Activated naive CD4-positive, alpha-beta T cell treated with anti-CD3 and anti-CD28 coated beads, Interleukin-2, amount 10 ng/mL, durations not matched to agents 7 days and 5 days (primary cell): ENCODE results near the gene KRTAP10-9.
"Not testable (repeated sequence)": the region's sequence is repeated elsewhere in the genome, so short reads cannot be mapped to it uniquely, and the experiment has no call there.

Experiments
- CTCF ChIA-PET: fragments of 350-600 bp; sonication (Branson Sonifier 250); formaldehyde crosslinking; loops from one replicate; lab custom pipeline; 2021; ENCODE audit warnings: antibody characterized with exemption; lab: Charles Lee
- DNase-seq: peaks from one replicate; pipeline ENCODE4 v3.0.0-alpha.2; 2020
- H3K27ac Mint-ChIP-seq: one replicate; pipeline ENCODE4 v1.8.0; 2021; ENCODE audit warnings: mild to moderate bottlenecking, moderate library complexity, mixed read lengths
- H3K27me3 Mint-ChIP-seq: one replicate; pipeline ENCODE4 v1.8.0; 2021; ENCODE audit warnings: mild to moderate bottlenecking, mixed read lengths
- H3K36me3 Mint-ChIP-seq: one replicate; pipeline ENCODE4 v1.8.0; 2021; ENCODE audit warnings: mixed read lengths
- H3K4me1 Mint-ChIP-seq: one replicate; pipeline ENCODE4 v1.8.0; 2021; ENCODE audit warnings: mixed read lengths
- H3K4me3 Mint-ChIP-seq: one replicate; pipeline ENCODE4 v1.8.0; 2021; ENCODE audit warnings: mild to moderate bottlenecking, moderate library complexity, mixed read lengths
- H3K9me3 Mint-ChIP-seq: one replicate; pipeline ENCODE4 v1.8.0; 2021; ENCODE audit warnings: mixed read lengths

KRTAP10-9 gene

DNA sequence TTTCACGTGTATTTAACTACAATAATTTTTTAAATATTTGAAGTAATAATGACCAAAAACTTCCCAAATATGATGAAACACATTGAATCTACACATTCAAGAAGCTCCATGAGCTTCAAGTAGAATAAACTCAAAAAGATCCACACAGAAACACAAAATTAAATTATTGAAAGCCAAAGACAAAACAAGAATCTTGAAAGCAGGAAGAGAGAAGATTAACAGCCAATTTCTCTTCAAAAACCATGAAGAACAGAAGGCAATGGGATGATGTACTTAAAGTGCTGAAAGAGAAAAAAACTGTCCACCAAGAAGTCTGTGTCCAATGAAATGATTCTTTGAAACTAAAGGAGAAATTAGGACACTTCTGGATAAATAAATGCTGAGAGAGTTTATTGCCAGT, 5.2 kb downstream of the KRTAP10-9 start:
- Mint-ChIP-seq H3K9me3 (peaks cover 35% of the 10 kb centered on the region), H3K4me1 (peaks cover 12% of the 10 kb centered on the region), H3K4me3 (no peak overlapping the region), H3K27ac (no peak overlapping the region), H3K27me3 (peaks cover 31% of the 10 kb centered on the region), H3K36me3 (peaks cover 15% of the 10 kb centered on the region)
- CTCF ChIA-PET = no interaction called here
- no peak for DNase-seq

- Mint-ChIP-seq H3K27ac (no peak overlapping the region), H3K36me3 (peaks cover 4% of the 10 kb centered on the region), H3K27me3 (peaks cover 44% of the 10 kb centered on the region), H3K4me3 (no peak overlapping the region), H3K9me3 (peaks cover 31% of the 10 kb centered on the region), H3K4me1 (no peaks in the 10 kb centered on the region)
- CTCF ChIA-PET = no interaction called here
- no peak for DNase-seq
These were observed 9.5 kb downstream of the KRTAP10-9 start for GRCh38 chr21:44636209-44637017.

- no peak for DNase-seq
- H3K27ac Mint-ChIP-seq = no peak within 1 kb of the TSS
- H3K36me3 Mint-ChIP-seq = peaks cover 3% of the 10 kb centered on the region
- peaks cover 44% of the 10 kb centered on the region for H3K27me3 Mint-ChIP-seq
- no peak within 1 kb of the TSS for H3K4me3 Mint-ChIP-seq
- CTCF ChIA-PET = no interaction called here
- no peaks in the 10 kb centered on the region for H3K4me1 Mint-ChIP-seq
- peaks cover 28% of the 10 kb centered on the region for H3K9me3 Mint-ChIP-seq
These were observed 10.3 kb downstream of the KRTAP10-9 start, which contains the start of gene KRTAP10-10 for GRCh38 chr21:44637018-44637850. KRTAP10-10 (plus strand) TSS chr21:44637356; CDS start chr21:44637418, 62 bp downstream.

- H3K36me3 Mint-ChIP-seq, H3K4me1 Mint-ChIP-seq, DNase-seq, H3K4me3 Mint-ChIP-seq, CTCF ChIA-PET, H3K27ac Mint-ChIP-seq: not testable (repeated sequence)
- Mint-ChIP-seq H3K9me3 (peaks cover 29% of the 10 kb centered on the region), H3K27me3 (peaks cover 39% of the 10 kb centered on the region)
These were observed 11.0 kb downstream of the KRTAP10-9 start for GRCh38 chr21:44637851-44638348.

GRCh38 chr21:44638506-44639330, 11.8 kb downstream of the KRTAP10-9 start:
- H3K27ac Mint-ChIP-seq, DNase-seq, H3K4me1 Mint-ChIP-seq, H3K4me3 Mint-ChIP-seq, CTCF ChIA-PET, H3K36me3 Mint-ChIP-seq: not testable (repeated sequence)
- peaks cover 41% of the 10 kb centered on the region for H3K27me3 Mint-ChIP-seq
- H3K9me3 Mint-ChIP-seq = peaks cover 31% of the 10 kb centered on the region

- Mint-ChIP-seq H3K4me3 (no peak overlapping the region), H3K4me1 (no peaks in the 10 kb centered on the region), H3K27ac (no peak overlapping the region), H3K27me3 (peaks cover 45% of the 10 kb centered on the region), H3K36me3 (peaks cover 4% of the 10 kb centered on the region), H3K9me3 (peaks cover 36% of the 10 kb centered on the region)
- no peak for DNase-seq
- CTCF ChIA-PET = no interaction called here
These were observed 12.4 kb downstream of the KRTAP10-9 start for GRCh38 chr21:44639331-44639655.

DNA sequence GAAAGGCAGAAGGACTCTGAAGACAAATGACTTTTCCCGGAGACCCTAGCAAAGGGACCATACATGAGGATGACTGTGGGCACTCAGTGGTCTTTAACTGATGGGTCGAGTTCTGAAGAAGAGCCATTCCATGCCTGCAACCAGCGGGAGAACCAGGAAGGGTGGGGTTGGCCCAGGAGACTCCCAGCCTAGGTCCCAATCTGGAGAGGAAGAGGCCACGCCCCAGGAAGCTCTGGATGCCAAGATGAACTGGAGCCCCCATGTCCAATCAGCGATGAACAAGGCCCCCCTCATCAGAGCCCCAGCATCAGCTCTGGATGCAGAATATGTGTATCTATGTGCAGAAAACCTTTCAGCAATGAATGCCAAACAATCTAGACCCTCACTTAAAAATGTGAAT, 13.9 kb downstream of the KRTAP10-9 start:
- H3K4me3 Mint-ChIP-seq = no peak overlapping the region
- DNase-seq = no peak
- H3K9me3 Mint-ChIP-seq = peaks cover 43% of the 10 kb centered on the region
- H3K36me3 Mint-ChIP-seq = peaks cover 11% of the 10 kb centered on the region
- peaks cover 45% of the 10 kb centered on the region for H3K27me3 Mint-ChIP-seq
- CTCF ChIA-PET = no interaction called here
- no peak overlapping the region for H3K27ac Mint-ChIP-seq
- no peaks in the 10 kb centered on the region for H3K4me1 Mint-ChIP-seq

DNA sequence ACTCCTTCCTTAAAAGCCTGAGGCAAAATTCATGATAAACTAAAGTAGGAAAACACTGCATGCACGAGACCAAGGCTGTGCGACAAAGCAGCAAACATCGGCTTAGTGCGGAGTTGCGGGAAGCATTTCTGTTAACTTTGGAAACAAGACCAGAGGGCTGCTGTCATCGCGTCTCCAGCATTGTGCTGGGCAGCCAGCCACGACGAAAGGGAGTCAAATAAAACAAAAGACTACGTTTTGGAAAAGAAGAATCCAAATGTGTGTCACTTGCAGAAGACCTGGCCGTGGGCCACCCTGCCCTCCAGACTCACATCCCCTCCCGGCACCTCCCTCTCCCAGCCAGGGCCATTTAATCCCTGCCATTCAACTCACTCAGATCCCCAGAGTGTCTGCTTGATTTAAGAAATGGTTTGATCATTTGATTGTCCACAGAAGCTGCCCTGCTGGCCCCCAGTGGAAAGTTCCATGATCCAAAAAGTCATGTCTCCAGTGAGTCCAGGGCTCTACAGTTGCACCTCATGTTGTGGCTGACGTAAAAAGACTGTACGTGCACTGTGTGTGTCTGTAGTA, 16.9 kb downstream of the KRTAP10-9 start:
- no peak overlapping the region for H3K4me3 Mint-ChIP-seq
- peaks cover 14% of the 10 kb centered on the region for H3K36me3 Mint-ChIP-seq
- CTCF ChIA-PET = no interaction called here
- DNase-seq = no peak
- H3K27me3 Mint-ChIP-seq = peaks cover 39% of the 10 kb centered on the region
- H3K27ac Mint-ChIP-seq = no peak overlapping the region
- no peaks in the 10 kb centered on the region for H3K4me1 Mint-ChIP-seq
- H3K9me3 Mint-ChIP-seq = peaks cover 43% of the 10 kb centered on the region

GRCh38 chr21:44644878-44645277, 18.0 kb downstream of the KRTAP10-9 start:
- peaks cover 14% of the 10 kb centered on the region for H3K36me3 Mint-ChIP-seq
- CTCF ChIA-PET = no interaction called here
- H3K9me3 Mint-ChIP-seq = peaks cover 42% of the 10 kb centered on the region
- H3K27ac Mint-ChIP-seq = no peak overlapping the region
- peaks cover 37% of the 10 kb centered on the region for H3K27me3 Mint-ChIP-seq
- no peak overlapping the region for H3K4me3 Mint-ChIP-seq
- DNase-seq = no peak
- H3K4me1 Mint-ChIP-seq = no peaks in the 10 kb centered on the region

- Mint-ChIP-seq H3K9me3 (peaks cover 32% of the 10 kb centered on the region), H3K27me3 (peaks cover 22% of the 10 kb centered on the region), H3K36me3 (peaks cover 11% of the 10 kb centered on the region)
- H3K4me1 Mint-ChIP-seq, DNase-seq, H3K4me3 Mint-ChIP-seq, H3K27ac Mint-ChIP-seq: not testable (repeated sequence)
- CTCF ChIA-PET = interaction anchor here (0.6 to 1.8 kb wide), 2 partner anchors 11 to 39 kb away, joined by 3 to 4 read pairs; partner anchors contain the start of gene KRTAP12-3
These were observed 19.7 kb downstream of the KRTAP10-9 start, which contains the start of gene KRTAP10-11 for GRCh38 chr21:44646366-44647221. KRTAP10-11 (plus strand) TSS chr21:44646414; CDS start chr21:44646459, 45 bp downstream.

GRCh38 chr21:44647222-44647552, 20.3 kb downstream of the KRTAP10-9 start:
- CTCF ChIA-PET = interaction anchor here (1.8 kb wide), 1 partner anchor 10 kb away, joined by 4 read pairs; the partner anchor contains the start of gene KRTAP12-3

GRCh38 chr21:44648557-44649311, 21.8 kb downstream of the KRTAP10-9 start:
- no peak overlapping the region for H3K27ac Mint-ChIP-seq
- H3K4me3 Mint-ChIP-seq = no peak overlapping the region
- peaks cover 3% of the 10 kb centered on the region for H3K4me1 Mint-ChIP-seq
- CTCF ChIA-PET = no interaction called here
- H3K27me3 Mint-ChIP-seq = peaks cover 20% of the 10 kb centered on the region
- H3K9me3 Mint-ChIP-seq = peaks cover 27% of the 10 kb centered on the region
- DNase-seq = no peak
- H3K36me3 Mint-ChIP-seq = peaks cover 18% of the 10 kb centered on the region

More at GRCh38 chr21:44647222-44647552, 20.3 kb downstream of the KRTAP10-9 start:
- no peaks in the 10 kb centered on the region for H3K4me1 Mint-ChIP-seq
- H3K27me3 Mint-ChIP-seq = peaks cover 22% of the 10 kb centered on the region
- peaks cover 30% of the 10 kb centered on the region for H3K9me3 Mint-ChIP-seq
- DNase-seq = no peak
- H3K36me3 Mint-ChIP-seq = peaks cover 11% of the 10 kb centered on the region
- no peak overlapping the region for H3K4me3 Mint-ChIP-seq
- no peak overlapping the region for H3K27ac Mint-ChIP-seq
